ENCODE measurements around the gene NIPBL. TPM values are rescaled to one million over a fixed set of nuclear protein-coding genes. Genes with fewer than 3 reads are reported as not detected.

The NIPBL gene
- total and polyA plus RNA-seq, 2 of the 13 experiments (the other 11 are each of a cell fraction or from before 2014, with no cell fraction given): 12.3 to 32.3 TPM

GRCh38 chr5:36876965-36877666, 547 bp downstream of the NIPBL start (continued):
- TF ChIP-seq, protein P1, sequence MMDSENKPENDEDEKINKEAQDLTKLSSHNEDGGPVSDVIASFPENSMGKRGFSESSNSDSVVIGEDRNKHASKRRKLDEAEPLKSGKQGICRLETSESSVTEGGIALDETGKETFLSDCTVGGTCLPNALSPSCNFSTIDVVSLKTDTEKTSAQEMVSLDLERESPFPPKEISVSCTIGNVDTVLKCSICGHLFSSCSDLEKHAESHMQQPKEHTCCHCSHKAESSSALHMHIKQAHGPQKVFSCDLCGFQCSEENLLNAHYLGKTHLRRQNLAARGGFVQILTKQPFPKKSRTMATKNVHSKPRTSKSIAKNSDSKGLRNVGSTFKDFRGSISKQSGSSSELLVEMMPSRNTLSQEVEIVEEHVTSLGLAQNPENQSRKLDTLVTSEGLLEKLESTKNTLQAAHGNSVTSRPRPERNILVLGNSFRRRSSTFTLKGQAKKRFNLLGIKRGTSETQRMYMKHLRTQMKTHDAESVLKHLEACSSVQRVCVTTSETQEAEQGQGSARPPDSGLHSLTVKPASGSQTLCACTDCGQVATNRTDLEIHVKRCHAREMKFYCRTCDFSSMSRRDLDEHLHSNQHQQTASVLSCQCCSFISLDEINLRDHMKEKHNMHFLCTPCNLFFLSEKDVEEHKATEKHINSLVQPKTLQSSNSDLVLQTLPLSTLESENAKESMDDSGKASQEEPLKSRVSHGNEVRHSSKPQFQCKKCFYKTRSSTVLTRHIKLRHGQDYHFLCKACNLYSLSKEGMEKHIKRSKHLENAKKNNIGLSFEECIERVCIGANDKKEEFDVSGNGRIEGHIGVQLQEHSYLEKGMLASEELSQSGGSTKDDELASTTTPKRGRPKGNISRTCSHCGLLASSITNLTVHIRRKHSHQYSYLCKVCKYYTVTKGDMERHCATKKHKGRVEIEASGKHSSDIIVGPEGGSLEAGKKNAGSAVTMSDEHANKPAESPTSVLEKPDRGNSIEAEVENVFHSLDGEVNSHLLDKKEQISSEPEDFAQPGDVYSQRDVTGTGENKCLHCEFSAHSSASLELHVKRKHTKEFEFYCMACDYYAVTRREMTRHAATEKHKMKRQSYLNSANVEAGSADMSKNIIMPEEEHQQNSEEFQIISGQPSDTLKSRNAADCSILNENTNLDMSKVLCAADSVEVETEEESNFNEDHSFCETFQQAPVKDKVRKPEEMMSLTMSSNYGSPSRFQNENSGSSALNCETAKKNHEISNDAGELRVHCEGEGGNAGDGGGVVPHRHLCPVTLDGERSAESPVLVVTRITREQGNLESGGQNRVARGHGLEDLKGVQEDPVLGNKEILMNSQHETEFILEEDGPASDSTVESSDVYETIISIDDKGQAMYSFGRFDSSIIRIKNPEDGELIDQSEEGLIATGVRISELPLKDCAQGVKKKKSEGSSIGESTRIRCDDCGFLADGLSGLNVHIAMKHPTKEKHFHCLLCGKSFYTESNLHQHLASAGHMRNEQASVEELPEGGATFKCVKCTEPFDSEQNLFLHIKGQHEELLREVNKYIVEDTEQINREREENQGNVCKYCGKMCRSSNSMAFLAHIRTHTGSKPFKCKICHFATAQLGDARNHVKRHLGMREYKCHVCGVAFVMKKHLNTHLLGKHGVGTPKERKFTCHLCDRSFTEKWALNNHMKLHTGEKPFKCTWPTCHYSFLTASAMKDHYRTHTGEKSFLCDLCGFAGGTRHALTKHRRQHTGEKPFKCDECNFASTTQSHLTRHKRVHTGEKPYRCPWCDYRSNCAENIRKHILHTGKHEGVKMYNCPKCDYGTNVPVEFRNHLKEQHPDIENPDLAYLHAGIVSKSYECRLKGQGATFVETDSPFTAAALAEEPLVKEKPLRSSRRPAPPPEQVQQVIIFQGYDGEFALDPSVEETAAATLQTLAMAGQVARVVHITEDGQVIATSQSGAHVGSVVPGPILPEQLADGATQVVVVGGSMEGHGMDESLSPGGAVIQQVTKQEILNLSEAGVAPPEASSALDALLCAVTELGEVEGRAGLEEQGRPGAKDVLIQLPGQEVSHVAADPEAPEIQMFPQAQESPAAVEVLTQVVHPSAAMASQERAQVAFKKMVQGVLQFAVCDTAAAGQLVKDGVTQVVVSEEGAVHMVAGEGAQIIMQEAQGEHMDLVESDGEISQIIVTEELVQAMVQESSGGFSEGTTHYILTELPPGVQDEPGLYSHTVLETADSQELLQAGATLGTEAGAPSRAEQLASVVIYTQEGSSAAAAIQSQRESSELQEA (CRISPR knock-in tag; IDR thresholded peaks at IDR 0.05; ENCODE audit: not compliant biosample characterization): peak; percentile 61
- TF ChIP-seq KAT8 (CRISPR knock-in tag; IDR thresholded peaks at IDR 0.05) (peak; percentile 55; the same call in 1 of the 2 replicates), ZSCAN12 (CRISPR knock-in tag; IDR thresholded peaks at IDR 0.05) (no peak), CREM (IDR thresholded peaks at IDR 0.05) (no peak), CREM (CRISPR knock-in tag; IDR thresholded peaks at IDR 0.05) (0 out of 2 replicates have a peak, but pooled peaks have one; percentile 9), DDIT3 (CRISPR knock-in tag; IDR thresholded peaks at IDR 0.05) (no peak), ZNF274 (CRISPR knock-in tag; IDR thresholded peaks at IDR 0.05) (peak; percentile 37; the same call in 1 of the 2 replicates), PHF21A (CRISPR knock-in tag; IDR thresholded peaks at IDR 0.05) (peak; percentile 32; the same call in 1 of the 2 replicates), ZNF33B (CRISPR knock-in tag; IDR thresholded peaks at IDR 0.05) (0 out of 2 replicates have a peak, but pooled peaks have one; percentile 41), EHMT2 (IDR thresholded peaks at IDR 0.05; ENCODE audit: borderline replicate concordance, low read depth, low read length) (no peak), REL (CRISPR knock-in tag; conservative IDR thresholded peaks at IDR 0.05) (peak; percentile 57; the same call in 1 of the 2 replicates), ZNF350 (CRISPR knock-in tag; IDR thresholded peaks at IDR 0.05; ENCODE audit: borderline replicate concordance, low read depth) (peak; percentile 38; the same call in 1 of the 2 replicates), ZNF607 (CRISPR knock-in tag; IDR thresholded peaks at IDR 0.05; ENCODE audit: borderline replicate concordance) (0 out of 2 replicates have a peak, but pooled peaks have one; percentile 37)
- TF ChIP-seq, protein P2, sequence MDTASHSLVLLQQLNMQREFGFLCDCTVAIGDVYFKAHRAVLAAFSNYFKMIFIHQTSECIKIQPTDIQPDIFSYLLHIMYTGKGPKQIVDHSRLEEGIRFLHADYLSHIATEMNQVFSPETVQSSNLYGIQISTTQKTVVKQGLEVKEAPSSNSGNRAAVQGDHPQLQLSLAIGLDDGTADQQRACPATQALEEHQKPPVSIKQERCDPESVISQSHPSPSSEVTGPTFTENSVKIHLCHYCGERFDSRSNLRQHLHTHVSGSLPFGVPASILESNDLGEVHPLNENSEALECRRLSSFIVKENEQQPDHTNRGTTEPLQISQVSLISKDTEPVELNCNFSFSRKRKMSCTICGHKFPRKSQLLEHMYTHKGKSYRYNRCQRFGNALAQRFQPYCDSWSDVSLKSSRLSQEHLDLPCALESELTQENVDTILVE (CRISPR knock-in tag; IDR thresholded peaks at IDR 0.05): no peak
- TF ChIP-seq, protein P3, sequence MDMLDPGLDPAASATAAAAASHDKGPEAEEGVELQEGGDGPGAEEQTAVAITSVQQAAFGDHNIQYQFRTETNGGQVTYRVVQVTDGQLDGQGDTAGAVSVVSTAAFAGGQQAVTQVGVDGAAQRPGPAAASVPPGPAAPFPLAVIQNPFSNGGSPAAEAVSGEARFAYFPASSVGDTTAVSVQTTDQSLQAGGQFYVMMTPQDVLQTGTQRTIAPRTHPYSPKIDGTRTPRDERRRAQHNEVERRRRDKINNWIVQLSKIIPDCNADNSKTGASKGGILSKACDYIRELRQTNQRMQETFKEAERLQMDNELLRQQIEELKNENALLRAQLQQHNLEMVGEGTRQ (IDR thresholded peaks at IDR 0.05; ENCODE audit: low read depth, low read length): no peak
- TF ChIP-seq, protein P3 (CRISPR knock-in tag; IDR thresholded peaks at IDR 0.05; ENCODE audit: borderline replicate concordance): no peak

Measured in HepG2 (cell line).